HEK293T (cell line): Measurements from ENCODE around the gene KIRREL3.

Source experiments
- CTCF ChIA-PET: fragments of 350-600 bp; formaldehyde crosslinking; extraction: SDS; loops from one replicate; lab custom pipeline; 2021; ENCODE audit warnings: antibody characterized with exemption, inconsistent platforms; lab: Yijun Ruan, JAX
- POLR2A ChIA-PET: fragments of 350-600 bp; formaldehyde crosslinking; extraction: SDS; loops from one replicate; lab custom pipeline; 2020; ENCODE audit warnings: antibody characterized with exemption, inconsistent platforms; lab: Yijun Ruan, JAX
- DNase-seq: peaks from one replicate; pipeline ENCODE4 v3.0.0; 2012; ENCODE audit warnings: mixed read lengths; ENCODE audit errors: extremely low spot score
- ARNT ChIP-seq: fragments of 450-650 bp; IDR thresholded peaks from 2 replicates; pipeline ENCODE4 v1.6.1; 2017; ENCODE audit warnings: mild to moderate bottlenecking
- BHLHE40 ChIP-seq: fragments of 450-650 bp; IDR thresholded peaks from 2 replicates; pipeline ENCODE4 v1.6.1; 2016; ENCODE audit warnings: mild to moderate bottlenecking, moderate library complexity, borderline replicate concordance
- CTBP1 ChIP-seq: fragments of 450-650 bp; IDR thresholded peaks from 2 replicates; pipeline ENCODE4 v1.6.1; 2016; ENCODE audit warnings: borderline replicate concordance
- ELF4 ChIP-seq: fragments of 450-650 bp; IDR thresholded peaks from 2 replicates; pipeline ENCODE4 v1.6.1; 2017; ENCODE audit warnings: antibody characterized with exemption
- FOXA1 ChIP-seq: fragments of 450-650 bp; IDR thresholded peaks from 2 replicates; pipeline ENCODE4 v1.6.1; 2016; ENCODE audit warnings: mild to moderate bottlenecking
- FOXK2 ChIP-seq: fragments of 450-650 bp; IDR thresholded peaks from 2 replicates; pipeline ENCODE4 v1.6.1; 2016; ENCODE audit warnings: mild to moderate bottlenecking
- FOXM1 ChIP-seq: fragments of 450-650 bp; IDR thresholded peaks from 2 replicates; pipeline ENCODE4 v1.6.1; 2017; ENCODE audit warnings: mild to moderate bottlenecking, borderline replicate concordance
- HDGF ChIP-seq: fragments of 450-650 bp; IDR thresholded peaks from 2 replicates; pipeline ENCODE4 v1.6.1; 2017; ENCODE audit warnings: antibody characterized with exemption, borderline replicate concordance
- L3MBTL2 ChIP-seq: fragments of 450-650 bp; conservative IDR thresholded peaks from 2 replicates; pipeline ENCODE4 v1.6.1; 2016; ENCODE audit warnings: mild to moderate bottlenecking
- LEF1 ChIP-seq: fragments of 450-650 bp; IDR thresholded peaks from 2 replicates; pipeline ENCODE4 v1.6.1; 2017; ENCODE audit warnings: mild to moderate bottlenecking, borderline replicate concordance
- NFRKB ChIP-seq: fragments of 450-650 bp; IDR thresholded peaks from 2 replicates; pipeline ENCODE4 v1.6.1; 2016; ENCODE audit warnings: mild to moderate bottlenecking, moderate library complexity
- PKNOX1 ChIP-seq: fragments of 450-650 bp; IDR thresholded peaks from 2 replicates; pipeline ENCODE4 v1.6.1; 2016
- SP1 ChIP-seq: fragments of 450-650 bp; IDR thresholded peaks from 2 replicates; pipeline ENCODE4 v1.6.1; 2017
- SUZ12 ChIP-seq: fragments of 450-650 bp; IDR thresholded peaks from 2 replicates; pipeline ENCODE4 v1.6.1; 2016; ENCODE audit warnings: mild to moderate bottlenecking
- TARDBP ChIP-seq: fragments of 450-650 bp; IDR thresholded peaks from 2 replicates; pipeline ENCODE4 v1.6.1; 2016
- ZNF384 ChIP-seq: fragments of 450-650 bp; IDR thresholded peaks from 2 replicates; pipeline ENCODE4 v1.6.1; 2016

The KIRREL3 gene

GRCh38 chr11:126548581-126549550 is 451.7 kb downstream of the KIRREL3 start:
- TF ChIP-seq SUZ12, result no peak
- no peak for TF ChIP-seq HDGF
- TF ChIP-seq PKNOX1, result peak; percentile 78
- TF ChIP-seq SP1, result no peak
- TF ChIP-seq FOXK2, result no peak
- no peak for TF ChIP-seq CTBP1
- ChIA-PET POLR2A (no interaction called here), CTCF (no interaction called here)
- DNase-seq, result no peak

GRCh38 chr11:126547691-126548090 is 452.9 kb downstream of the KIRREL3 start:
- CTCF ChIA-PET, result no interaction called here
- TF ChIP-seq NFRKB (no peak), FOXK2 (no peak), ELF4 (no peak), FOXM1 (no peak), LEF1 (no peak), L3MBTL2 (no peak), ARNT (no peak), ZNF384 (no peak), TARDBP (no peak), SP1 (no peak), FOXA1 (no peak), BHLHE40 (no peak), HDGF (no peak), PKNOX1 (no peak), SUZ12 (no peak)
- DNase-seq, result no peak
- POLR2A ChIA-PET, result no interaction called here

- no peak for TF ChIP-seq NFRKB
- TF ChIP-seq FOXM1, result no peak
- ChIA-PET CTCF (interaction anchor here (0.7 kb wide), 1 partner anchor 1990 kb away, joined by 3 read pairs; no protein-coding TSS in a partner anchor), POLR2A (no interaction called here)
- no peak for DNase-seq
Measured at GRCh38 chr11:126547161-126547560, 453.4 kb downstream of the KIRREL3 start.

GRCh38 chr11:126546694-126547093 is 453.9 kb downstream of the KIRREL3 start:
- DNase-seq, result no peak
- ChIA-PET POLR2A (no interaction called here), CTCF (interaction anchor here (0.7 kb wide), 1 partner anchor 1991 kb away, joined by 3 read pairs; no protein-coding TSS in a partner anchor)
- no peak for TF ChIP-seq SUZ12
- no peak for TF ChIP-seq PKNOX1
- TF ChIP-seq TARDBP, result no peak
- TF ChIP-seq FOXA1, result no peak
- no peak for TF ChIP-seq CTBP1
- TF ChIP-seq ARNT, result no peak
- TF ChIP-seq NFRKB, result no peak
- TF ChIP-seq ELF4, result no peak
- no peak for TF ChIP-seq FOXK2
- no peak for TF ChIP-seq SP1

- ChIA-PET CTCF (no interaction called here), POLR2A (no interaction called here)
- DNase-seq, result no peak
- TF ChIP-seq ELF4 (no peak), TARDBP (no peak), PKNOX1 (no peak), SP1 (no peak), FOXK2 (no peak), BHLHE40 (no peak), FOXM1 (no peak), LEF1 (no peak), ZNF384 (no peak), NFRKB (no peak), ARNT (no peak), HDGF (no peak)
Measured at GRCh38 chr11:126546191-126546590, 454.4 kb downstream of the KIRREL3 start.

GRCh38 chr11:126545057-126545555 is 455.5 kb downstream of the KIRREL3 start:
- ChIA-PET CTCF (no interaction called here), POLR2A (no interaction called here)
- TF ChIP-seq TARDBP, result no peak
- no peak for TF ChIP-seq NFRKB
- no peak for TF ChIP-seq CTBP1
- no peak for TF ChIP-seq FOXK2
- no peak for TF ChIP-seq ELF4
- TF ChIP-seq HDGF, result no peak
- TF ChIP-seq FOXM1, result no peak
- no peak for TF ChIP-seq L3MBTL2
- no peak for TF ChIP-seq LEF1
- no peak for TF ChIP-seq ZNF384
- no peak for TF ChIP-seq SP1
- no peak for TF ChIP-seq ARNT
- TF ChIP-seq PKNOX1, result no peak
- TF ChIP-seq FOXA1, result no peak
- TF ChIP-seq SUZ12, result no peak
- DNase-seq, result no peak
